Brain microvascular endothelial cell (primary cell): ENCODE results near the gene MYO19.

ENCODE experiments used
- DNase-seq: peaks from one replicate; pipeline ENCODE4 v3.0.0-alpha.2; 2020
- H3K27ac ChIP-seq: fragments of 250-450 bp; sonication (Bioruptor Pico); 2 replicates; pipeline ENCODE4 v1.5.1; 2020; ENCODE audit warnings: mild to moderate bottlenecking, moderate library complexity
- H3K27me3 ChIP-seq: fragments of 250-450 bp; sonication (Bioruptor Pico); replicated peaks from 2 replicates; pipeline ENCODE4 v1.5.1; 2020; ENCODE audit warnings: mild to moderate bottlenecking
- H3K36me3 ChIP-seq: fragments of 250-450 bp; sonication (Bioruptor Pico); replicated peaks from 2 replicates; pipeline ENCODE4 v1.5.1; 2020; ENCODE audit warnings: mild to moderate bottlenecking
- H3K4me3 ChIP-seq: 2 replicates; pipeline ENCODE4 v1.5.1; 2011; ENCODE audit warnings: low read depth, mild to moderate bottlenecking, control low read depth, low read length, moderate library complexity
- CTCF ChIP-seq: IDR thresholded peaks from 2 replicates; pipeline ENCODE4 v1.5.1; 2011; ENCODE audit warnings: low read depth, mild to moderate bottlenecking, moderate library complexity, low read length, control low read depth, inconsistent platforms; ENCODE audit errors: missing control alignments
- in situ Hi-C: cut with HindIII; loops from 2 replicates; pipeline ENCODE4 v1.10.0; 2017; ENCODE audit warnings: low sequenced_read_pairs, low pct_ligation_motif_present

Gene MYO19

DNA sequence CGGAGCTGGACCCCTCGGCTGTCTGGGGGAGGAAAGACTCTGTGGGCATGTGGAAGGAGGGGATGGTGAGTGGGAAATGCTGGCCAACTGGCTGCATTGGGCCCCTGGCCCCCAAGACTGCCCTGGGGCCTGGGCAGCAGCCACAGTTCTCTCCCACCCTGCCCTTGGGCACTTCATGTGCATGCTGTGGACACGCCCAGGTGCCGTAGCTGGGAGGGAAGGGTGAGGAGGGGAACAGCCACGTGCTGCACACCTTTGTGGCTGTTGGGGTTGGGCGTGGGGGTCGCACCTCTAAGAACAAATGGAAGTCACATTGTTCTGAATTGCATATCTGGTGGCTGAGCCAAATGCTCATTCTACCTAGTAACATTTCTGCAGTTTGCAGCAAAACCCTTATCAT lies 60.1 kb downstream of the MYO19 start:
- H3K36me3 ChIP-seq: no peaks in the 10 kb centered on the region
- TF ChIP-seq CTCF: no peak
- in situ Hi-C loops: no loop called here
- no peak overlapping the region for H3K4me3 ChIP-seq
- H3K27ac ChIP-seq: no peak overlapping the region
- H3K27me3 ChIP-seq: no peaks in the 10 kb centered on the region
- DNase-seq: no peak

DNA sequence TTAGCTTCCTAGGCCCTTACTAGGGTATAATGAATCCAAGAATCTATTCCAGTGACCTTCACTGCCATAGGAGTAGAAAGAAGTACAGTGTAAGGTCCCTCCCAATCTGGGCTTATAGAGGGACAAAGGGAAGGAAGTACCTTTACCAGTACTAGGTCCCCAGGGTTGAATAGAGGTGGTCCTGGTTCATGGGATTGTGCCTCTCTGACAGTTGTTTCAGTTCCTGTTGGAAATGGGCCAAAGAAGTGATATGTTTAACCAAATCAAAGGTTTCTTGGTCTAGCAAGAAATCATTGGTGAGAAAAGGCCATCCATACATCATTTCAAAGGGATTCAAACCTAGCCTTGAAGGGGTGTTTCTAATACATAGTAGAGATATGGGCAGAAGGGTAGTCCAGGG lies 64.2 kb downstream of the MYO19 start:
- in situ Hi-C loops: no loop called here
- no peak for DNase-seq
- no peak for TF ChIP-seq CTCF
- H3K36me3 ChIP-seq: no peaks in the 10 kb centered on the region
- no peak overlapping the region for H3K27ac ChIP-seq
- H3K27me3 ChIP-seq: no peaks in the 10 kb centered on the region
- H3K4me3 ChIP-seq: no peak overlapping the region

- Histone ChIP-seq H3K4me3 (no peak overlapping the region), H3K27ac (no peak overlapping the region), H3K27me3 (peaks cover 5% of the 10 kb centered on the region), H3K36me3 (no peaks in the 10 kb centered on the region)
- TF ChIP-seq CTCF: no peak
- in situ Hi-C loops: no loop called here
- DNase-seq: no peak
These were observed 64.9 kb downstream of the MYO19 start for GRCh38 chr17:36469733-36470132.

- no peak for DNase-seq
- H3K27me3 ChIP-seq: peaks cover 7% of the 10 kb centered on the region
- H3K36me3 ChIP-seq: no peaks in the 10 kb centered on the region
- no peak overlapping the region for H3K4me3 ChIP-seq
- H3K27ac ChIP-seq: no peak overlapping the region
- in situ Hi-C loops: no loop called here
- TF ChIP-seq CTCF: no peak
These were observed 65.6 kb downstream of the MYO19 start for GRCh38 chr17:36468903-36469635.

DNA sequence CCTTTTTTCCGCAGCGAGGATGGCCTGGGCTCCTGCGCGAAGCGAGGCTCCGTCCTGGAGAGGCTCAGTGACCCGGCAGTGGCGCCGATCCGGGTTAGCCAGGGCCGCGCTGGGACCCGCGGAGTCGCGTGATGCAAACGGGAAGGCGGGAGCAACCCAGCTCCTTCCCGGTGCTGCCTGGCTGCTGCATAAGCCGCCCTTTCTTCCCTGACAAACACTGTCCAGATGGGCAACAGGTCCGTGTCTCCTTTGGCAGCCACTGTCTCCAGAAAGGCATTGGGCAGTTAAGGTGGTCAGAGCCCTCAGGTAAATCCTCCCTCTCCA lies 69.9 kb downstream of the MYO19 start:
- no peak overlapping the region for H3K27ac ChIP-seq
- H3K27me3 ChIP-seq: peaks cover 7% of the 10 kb centered on the region

More for the DNA sequence above, 69.9 kb downstream of the MYO19 start:
- in situ Hi-C loops: no loop called here
- TF ChIP-seq CTCF: no peak
- H3K36me3 ChIP-seq: no peaks in the 10 kb centered on the region
- H3K4me3 ChIP-seq: no peak overlapping the region
- DNase-seq: no peak
